Measurements from ENCODE around the gene ARFGEF3. TPM values are rescaled to one million over a fixed set of nuclear protein-coding genes. Genes with fewer than 3 reads are reported as not detected.
"Not testable (repeated sequence)": the region's sequence is repeated elsewhere in the genome, so short reads cannot be mapped to it uniquely, and the experiment has no call there.

The ARFGEF3 gene
- total RNA-seq: under 1 TPM; 0.53 to 0.76 TPM

GRCh38 chr6:138161338-138162110, at the start of gene ARFGEF3:
TSS of gene ARFGEF3 (plus strand) at chr6:138161939. CDS start at chr6:138162087, 148 bp downstream.
- peaks cover 66% of the 10 kb centered on the region for H3K27me3 Mint-ChIP-seq (ENCODE audit: low read depth)
- no peak within 1 kb of the TSS for H3K27ac Mint-ChIP-seq
- peak; percentile 74 to 75 for DNase-seq
- peaks cover 16% of the 10 kb centered on the region for H3K4me1 Mint-ChIP-seq (ENCODE audit: low read depth)
- no peaks in the 10 kb centered on the region for H3K36me3 Mint-ChIP-seq (ENCODE audit: insufficient read depth in 2 of 2)
- peak; percentile 98 to 99 for ATAC-seq (replicated peaks in 1 of 2)
- H3K4me3 Mint-ChIP-seq: peak within 1 kb of the TSS; percentile 79 to 80
- no peaks in the 10 kb centered on the region for H3K9me3 Mint-ChIP-seq

- Mint-ChIP-seq H3K27me3 (ENCODE audit: low read depth) (peaks cover 25% of the 10 kb centered on the region), H3K27ac (no peak overlapping the region), H3K4me1 (ENCODE audit: low read depth) (peaks cover 6% of the 10 kb centered on the region), H3K4me3 (no peak overlapping the region), H3K36me3 (ENCODE audit: insufficient read depth in 2 of 2) (no peaks in the 10 kb centered on the region), H3K9me3 (no peaks in the 10 kb centered on the region)
- DNase-seq: no peak
- ATAC-seq (replicated peaks in 1 of 2): no peak
These were observed 48.0 kb upstream of the ARFGEF3 start for GRCh38 chr6:138113588-138114210.

- Mint-ChIP-seq H3K36me3 (ENCODE audit: insufficient read depth in 2 of 2) (no peaks in the 10 kb centered on the region), H3K4me1 (ENCODE audit: low read depth) (peaks cover 6% of the 10 kb centered on the region), H3K27ac (no peak overlapping the region), H3K27me3 (ENCODE audit: low read depth) (peaks cover 25% of the 10 kb centered on the region), H3K9me3 (no peaks in the 10 kb centered on the region), H3K4me3 (no peak overlapping the region)
- DNase-seq (no peak), ATAC-seq (replicated peaks in 1 of 2) (no peak)
These were observed 46.5 kb upstream of the ARFGEF3 start for GRCh38 chr6:138115201-138115600.

- H3K4me3 Mint-ChIP-seq: no peak overlapping the region
- peaks cover 6% of the 10 kb centered on the region for H3K4me1 Mint-ChIP-seq (ENCODE audit: low read depth)
- H3K36me3 Mint-ChIP-seq (ENCODE audit: insufficient read depth in 2 of 2): no peaks in the 10 kb centered on the region
- DNase-seq: peak; percentile 37 to 42
- ATAC-seq (replicated peaks in 1 of 2): peak; percentile 85 to 89
- H3K27me3 Mint-ChIP-seq (ENCODE audit: low read depth): peaks cover 27% of the 10 kb centered on the region
- peak overlapping the region; percentile 12 for H3K27ac Mint-ChIP-seq
- H3K9me3 Mint-ChIP-seq: no peaks in the 10 kb centered on the region
These were observed 45.7 kb upstream of the ARFGEF3 start for GRCh38 chr6:138115877-138116660.

GRCh38 chr6:138116661-138116999, 45.1 kb upstream of the ARFGEF3 start:
- no peak for DNase-seq
- Mint-ChIP-seq H3K4me3 (no peak overlapping the region), H3K4me1 (ENCODE audit: low read depth) (peaks cover 6% of the 10 kb centered on the region), H3K27me3 (ENCODE audit: low read depth) (peaks cover 26% of the 10 kb centered on the region), H3K36me3 (ENCODE audit: insufficient read depth in 2 of 2) (no peaks in the 10 kb centered on the region), H3K27ac (no peak overlapping the region), H3K9me3 (no peaks in the 10 kb centered on the region)
- no peak for ATAC-seq (replicated peaks in 1 of 2)

- DNase-seq: no peak
- Mint-ChIP-seq H3K4me1 (ENCODE audit: low read depth) (peaks cover 6% of the 10 kb centered on the region), H3K9me3 (no peaks in the 10 kb centered on the region), H3K27me3 (ENCODE audit: low read depth) (peaks cover 32% of the 10 kb centered on the region), H3K27ac (no peak overlapping the region), H3K4me3 (no peak overlapping the region), H3K36me3 (ENCODE audit: insufficient read depth in 2 of 2) (no peaks in the 10 kb centered on the region)
- ATAC-seq (replicated peaks in 1 of 2): no peak
These were observed 44.3 kb upstream of the ARFGEF3 start for GRCh38 chr6:138117376-138117914.

GRCh38 chr6:138119229-138119628, 42.5 kb upstream of the ARFGEF3 start:
- not testable (repeated sequence) for H3K4me3 Mint-ChIP-seq; DNase-seq; H3K36me3 Mint-ChIP-seq (ENCODE audit: insufficient read depth in 2 of 2); H3K27ac Mint-ChIP-seq; H3K4me1 Mint-ChIP-seq (ENCODE audit: low read depth); H3K9me3 Mint-ChIP-seq; ATAC-seq (replicated peaks in 1 of 2)
- peaks cover 32% of the 10 kb centered on the region for H3K27me3 Mint-ChIP-seq (ENCODE audit: low read depth)

- Mint-ChIP-seq H3K4me1 (ENCODE audit: low read depth) (peaks cover 6% of the 10 kb centered on the region), H3K36me3 (ENCODE audit: insufficient read depth in 2 of 2) (no peaks in the 10 kb centered on the region), H3K27me3 (ENCODE audit: low read depth) (peaks cover 29% of the 10 kb centered on the region), H3K4me3 (no peak overlapping the region), H3K9me3 (peaks cover 0 to 2% of the 10 kb centered on the region in 2 donors), H3K27ac (no peak overlapping the region)
- no peak for DNase-seq
- no peak for ATAC-seq (replicated peaks in 1 of 2)
These were observed 41.8 kb upstream of the ARFGEF3 start for GRCh38 chr6:138119976-138120375.

GRCh38 chr6:138124096-138124495, 37.6 kb upstream of the ARFGEF3 start:
- Mint-ChIP-seq H3K36me3 (ENCODE audit: insufficient read depth in 2 of 2) (no peaks in the 10 kb centered on the region), H3K4me3 (no peak overlapping the region), H3K9me3 (peaks cover 0 to 2% of the 10 kb centered on the region in 2 donors), H3K27me3 (ENCODE audit: low read depth) (peaks cover 31% of the 10 kb centered on the region), H3K27ac (no peak overlapping the region), H3K4me1 (ENCODE audit: low read depth) (no peaks in the 10 kb centered on the region)
- ATAC-seq (replicated peaks in 1 of 2) (no peak), DNase-seq (no peak)

GRCh38 chr6:138128096-138128495, 33.6 kb upstream of the ARFGEF3 start:
- no peak for ATAC-seq (replicated peaks in 1 of 2)
- peaks cover 0 to 2% of the 10 kb centered on the region in 2 donors for H3K9me3 Mint-ChIP-seq
- DNase-seq: no peak
- H3K36me3 Mint-ChIP-seq (ENCODE audit: insufficient read depth in 2 of 2): no peaks in the 10 kb centered on the region
- H3K27me3 Mint-ChIP-seq (ENCODE audit: low read depth): peaks cover 24% of the 10 kb centered on the region
- no peak overlapping the region for H3K4me3 Mint-ChIP-seq
- H3K4me1 Mint-ChIP-seq (ENCODE audit: low read depth): no peaks in the 10 kb centered on the region
- H3K27ac Mint-ChIP-seq: no peak overlapping the region

- no peaks in the 10 kb centered on the region for H3K9me3 Mint-ChIP-seq
- no peak for DNase-seq
- no peaks in the 10 kb centered on the region for H3K36me3 Mint-ChIP-seq (ENCODE audit: insufficient read depth in 2 of 2)
- H3K27me3 Mint-ChIP-seq (ENCODE audit: low read depth): peaks cover 30% of the 10 kb centered on the region
- H3K27ac Mint-ChIP-seq: no peak overlapping the region
- no peak for ATAC-seq (replicated peaks in 1 of 2)
- H3K4me1 Mint-ChIP-seq (ENCODE audit: low read depth): no peaks in the 10 kb centered on the region
- no peak overlapping the region for H3K4me3 Mint-ChIP-seq
These were observed 32.5 kb upstream of the ARFGEF3 start for GRCh38 chr6:138129190-138129589.

- Mint-ChIP-seq H3K36me3 (ENCODE audit: insufficient read depth in 2 of 2) (no peaks in the 10 kb centered on the region), H3K27me3 (ENCODE audit: low read depth) (peaks cover 41% of the 10 kb centered on the region), H3K4me1 (ENCODE audit: low read depth) (no peaks in the 10 kb centered on the region), H3K4me3 (no peak overlapping the region), H3K9me3 (peaks cover 1 to 2% of the 10 kb centered on the region in 2 donors), H3K27ac (no peak overlapping the region)
- DNase-seq: no peak
- ATAC-seq (replicated peaks in 1 of 2): no peak
These were observed 18.9 kb upstream of the ARFGEF3 start for GRCh38 chr6:138142806-138143205.

- no peak overlapping the region for H3K4me3 Mint-ChIP-seq
- no peaks in the 10 kb centered on the region for H3K4me1 Mint-ChIP-seq (ENCODE audit: low read depth)
- H3K27me3 Mint-ChIP-seq (ENCODE audit: low read depth): peaks cover 34% of the 10 kb centered on the region
- DNase-seq (no peak), ATAC-seq (replicated peaks in 1 of 2) (no peak)
- no peaks in the 10 kb centered on the region for H3K36me3 Mint-ChIP-seq (ENCODE audit: insufficient read depth in 2 of 2)
- no peak overlapping the region for H3K27ac Mint-ChIP-seq
- peaks cover 1 to 2% of the 10 kb centered on the region in 2 donors for H3K9me3 Mint-ChIP-seq
These were observed 16.3 kb upstream of the ARFGEF3 start for GRCh38 chr6:138145402-138145801.
